Head of caudate nucleus (tissue), 42 donors: ENCODE results near the gene WDR77.

Experiments used
- DNase-seq, 42 donors: peaks; one replicate each; pipeline versions ENCODE4 v3.0.0 to v3.0.0-alpha.2; 2020 to 2021; ENCODE audit warnings: mixed read lengths in 7 of 42
- intact Hi-C: fragments of 100-400 bp; cut with DNase I; formaldehyde crosslinking; loops from one replicate; pipeline ENCODE4 v1.15.0; 2022

Gene WDR77

GRCh38 chr1:111448918-111449702 is at the start of gene WDR77, which contains the start of gene ATP5PB:
TSS of gene WDR77 (minus strand) at chr1:111449256. CDS start at chr1:111449169, 87 bp downstream.
TSS of gene ATP5PB (plus strand) at chr1:111449464. CDS start at chr1:111449542, 78 bp downstream.
- DNase-seq, result peak; percentile 88 to 99 (median 96)
- intact Hi-C loops, result no loop called here

DNA sequence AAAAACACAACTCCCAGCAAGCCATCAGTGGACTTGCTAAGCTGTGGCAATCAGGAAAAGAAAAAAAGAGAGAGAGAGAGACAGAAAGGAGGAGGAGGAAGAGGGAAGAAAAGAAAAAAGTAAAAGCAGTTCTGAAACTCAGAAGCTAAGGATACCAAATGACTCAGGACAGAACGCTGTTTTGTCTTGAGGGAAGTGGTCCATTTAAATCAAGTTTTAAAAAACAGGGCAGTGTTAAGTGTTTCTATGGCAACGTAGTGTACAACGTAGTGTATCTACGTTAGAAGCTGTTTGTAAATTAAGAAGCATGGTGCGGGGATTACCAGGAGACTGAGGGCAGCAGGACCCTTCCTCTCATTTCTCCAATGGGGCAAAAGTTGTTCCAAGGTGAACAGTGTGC is 48.5 kb upstream of the WDR77 start:
- peak in 1 of 42 donors; percentile 4 for DNase-seq
- intact Hi-C loops, result no loop called here

DNA sequence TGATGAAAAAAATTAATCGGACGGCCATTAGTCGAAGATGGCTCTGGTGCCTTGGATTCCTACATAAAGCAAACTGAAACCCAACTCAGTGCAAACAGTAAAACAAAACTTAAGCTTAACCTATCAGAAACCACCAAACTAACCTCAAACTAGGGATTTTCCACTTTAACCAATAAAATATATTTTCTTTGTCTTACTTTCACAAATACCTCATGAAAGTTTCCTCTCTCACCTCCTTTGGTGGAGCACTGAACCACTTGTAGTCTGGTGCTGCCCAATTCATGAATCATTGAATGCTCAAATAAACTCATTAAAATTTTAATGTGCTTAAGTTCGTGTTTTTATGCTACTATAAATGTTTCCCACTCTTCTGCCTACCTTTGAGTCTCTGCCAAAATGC is 47.3 kb upstream of the WDR77 start:
- intact Hi-C loops, result no loop called here
- no peak for DNase-seq

GRCh38 chr1:111491070-111491469 is 42.0 kb upstream of the WDR77 start:
- intact Hi-C loops, result no loop called here
- peak in 1 of 42 donors; percentile 49 for DNase-seq

DNA sequence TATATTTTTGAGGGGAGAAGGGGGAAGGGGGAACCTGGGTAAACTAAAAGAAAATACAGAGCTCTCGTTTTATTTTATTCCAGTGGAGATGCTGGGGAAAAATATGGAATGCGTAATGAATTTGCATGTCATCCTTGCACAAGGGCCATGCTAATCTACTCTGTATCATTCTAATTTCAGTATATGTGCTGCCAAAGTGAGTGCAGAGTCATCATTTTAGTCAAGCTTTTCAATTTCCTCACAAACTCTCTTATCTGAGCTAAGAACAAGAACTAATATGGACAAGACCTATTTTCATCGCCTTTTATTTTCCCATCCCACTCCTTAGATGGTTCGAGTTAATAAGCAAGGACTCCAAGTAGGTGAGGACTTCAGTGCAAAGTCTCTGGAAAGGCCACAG is 41.2 kb upstream of the WDR77 start:
- intact Hi-C loops, result no loop called here

GRCh38 chr1:111489604-111490003 is 40.5 kb upstream of the WDR77 start:
- intact Hi-C loops, result no loop called here
- peak in 5 of 42 donors; percentile 33 to 61 (median 50) for DNase-seq

More for the DNA sequence above, 41.2 kb upstream of the WDR77 start:
- no peak for DNase-seq

DNA sequence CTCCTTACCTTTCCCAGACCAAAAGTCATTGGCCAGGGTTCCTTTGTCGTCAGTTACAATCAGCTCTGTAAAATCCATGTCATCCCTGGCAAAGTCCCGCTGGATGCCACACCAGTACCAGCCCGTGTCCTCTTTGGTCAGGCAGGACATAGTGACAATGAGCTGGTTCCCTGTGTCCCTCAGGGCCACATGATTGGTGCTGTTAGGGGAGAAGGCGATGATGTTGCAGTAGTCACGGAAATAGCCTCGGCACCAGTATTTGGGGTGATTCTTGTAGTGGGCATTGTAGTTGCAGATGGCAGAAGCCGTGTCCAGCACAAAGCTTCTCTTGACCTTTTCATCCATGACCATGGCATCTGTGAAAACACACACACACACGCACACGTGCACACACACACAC is 39.6 kb upstream of the WDR77 start:
- peak in 16 of 42 donors; percentile 25 to 77 (median 61) for DNase-seq
- intact Hi-C loops, result no loop called here

DNA sequence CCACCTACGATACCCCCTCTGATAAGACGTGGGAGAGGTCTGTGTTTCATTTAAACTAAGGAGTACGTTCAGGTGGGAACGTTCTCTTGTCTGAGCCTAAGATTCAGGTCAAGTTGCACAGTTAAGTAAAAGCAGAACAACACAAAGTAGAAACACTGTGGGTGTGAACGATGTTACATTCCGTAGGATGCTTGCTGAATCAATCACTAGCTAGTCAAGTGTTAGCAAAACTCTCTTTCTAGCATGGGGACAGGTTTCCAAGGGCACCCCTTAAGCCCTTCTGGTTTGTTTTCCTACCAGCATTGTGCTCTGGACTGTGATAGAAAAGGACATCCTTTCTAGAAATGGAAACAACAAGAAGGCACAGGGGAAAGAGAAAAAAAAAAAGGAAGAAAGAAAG is 38.1 kb upstream of the WDR77 start:
- peak in 1 of 42 donors; percentile 30 for DNase-seq
- intact Hi-C loops, result no loop called here

- intact Hi-C loops, result no loop called here
- no peak for DNase-seq
These were observed 37.4 kb upstream of the WDR77 start for GRCh38 chr1:111486431-111486830.

DNA sequence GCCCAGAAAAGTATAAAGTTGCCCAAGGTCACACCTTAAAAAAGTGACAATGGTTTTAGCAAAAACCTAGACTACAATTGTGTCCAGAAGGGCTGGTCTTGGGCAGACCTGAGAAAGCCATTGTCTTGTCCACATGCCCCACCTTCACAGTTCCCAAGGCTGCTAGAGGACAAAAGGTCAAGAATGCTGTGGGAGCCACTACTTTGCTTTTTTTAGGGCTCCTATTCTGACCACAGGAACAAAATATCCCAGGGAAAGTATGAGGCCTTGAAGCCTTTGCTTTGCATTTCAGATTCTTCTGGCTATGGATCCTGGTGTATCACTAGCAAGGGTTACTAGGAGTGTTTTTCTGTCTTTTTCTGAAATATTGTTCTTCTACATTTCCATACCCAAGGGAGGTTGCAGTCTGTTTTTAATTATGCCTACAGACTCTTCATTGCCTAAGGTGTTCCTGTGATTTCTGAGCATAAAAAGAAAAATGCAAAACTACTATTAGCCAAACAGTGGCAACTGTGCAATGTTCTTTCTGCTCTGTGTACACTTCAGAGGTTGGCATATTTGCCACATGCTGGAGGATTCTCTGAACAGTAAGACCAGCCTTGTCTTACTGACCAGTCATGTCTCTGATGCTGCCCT is 35.5 kb upstream of the WDR77 start:
- no peak for DNase-seq
- intact Hi-C loops, result no loop called here

- intact Hi-C loops, result no loop called here
- no peak for DNase-seq
These were observed 34.8 kb upstream of the WDR77 start for GRCh38 chr1:111483876-111484275.

GRCh38 chr1:111483166-111483565 is 34.1 kb upstream of the WDR77 start:
- intact Hi-C loops, result no loop called here

DNA sequence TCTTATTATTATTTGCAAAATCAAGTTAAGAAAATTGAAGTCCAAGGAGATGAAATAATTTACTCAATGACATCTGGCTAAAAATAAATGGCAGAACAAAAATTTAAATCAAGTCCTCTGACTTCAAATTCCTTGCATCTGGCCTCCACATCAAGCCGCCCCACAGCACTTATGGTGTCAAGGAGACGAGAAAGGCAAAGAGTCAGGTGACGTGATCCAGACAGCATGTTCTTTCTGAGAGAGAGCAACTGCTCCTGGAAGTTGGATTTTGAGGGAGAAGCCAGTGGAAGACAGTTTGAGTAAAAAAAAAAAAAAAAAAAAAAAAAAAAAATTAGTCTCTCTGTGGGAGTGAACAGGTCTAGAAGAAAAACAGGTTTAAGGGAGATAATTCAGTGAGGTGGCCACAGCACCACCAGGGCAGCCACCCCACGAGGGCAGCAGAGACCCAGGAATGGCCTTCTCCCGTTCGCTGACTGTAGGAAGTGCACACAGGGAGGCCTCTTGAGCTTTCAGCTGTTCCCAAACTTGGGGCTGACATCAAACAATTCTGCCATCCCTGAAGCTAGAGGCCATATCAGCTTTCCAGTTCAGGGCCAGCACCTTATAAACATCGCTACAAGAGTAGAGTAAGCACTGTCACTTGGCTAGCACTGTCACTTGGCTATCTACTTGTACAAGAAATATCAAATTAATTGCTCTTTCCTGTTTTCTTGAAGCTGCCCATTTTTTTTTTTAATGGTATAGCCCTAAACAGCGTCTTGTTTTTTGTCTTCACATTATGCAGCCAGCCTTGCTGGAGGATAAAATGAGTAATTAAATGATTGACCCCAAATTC is 32.5 kb upstream of the WDR77 start:
- DNase-seq, result peak; percentile 67 to 92 (median 83)
- intact Hi-C loops, result no loop called here

More at GRCh38 chr1:111483166-111483565, 34.1 kb upstream of the WDR77 start:
- DNase-seq, result no peak

- intact Hi-C loops, result no loop called here
- DNase-seq, result no peak
These were observed 31.6 kb upstream of the WDR77 start for GRCh38 chr1:111480674-111481073.

DNA sequence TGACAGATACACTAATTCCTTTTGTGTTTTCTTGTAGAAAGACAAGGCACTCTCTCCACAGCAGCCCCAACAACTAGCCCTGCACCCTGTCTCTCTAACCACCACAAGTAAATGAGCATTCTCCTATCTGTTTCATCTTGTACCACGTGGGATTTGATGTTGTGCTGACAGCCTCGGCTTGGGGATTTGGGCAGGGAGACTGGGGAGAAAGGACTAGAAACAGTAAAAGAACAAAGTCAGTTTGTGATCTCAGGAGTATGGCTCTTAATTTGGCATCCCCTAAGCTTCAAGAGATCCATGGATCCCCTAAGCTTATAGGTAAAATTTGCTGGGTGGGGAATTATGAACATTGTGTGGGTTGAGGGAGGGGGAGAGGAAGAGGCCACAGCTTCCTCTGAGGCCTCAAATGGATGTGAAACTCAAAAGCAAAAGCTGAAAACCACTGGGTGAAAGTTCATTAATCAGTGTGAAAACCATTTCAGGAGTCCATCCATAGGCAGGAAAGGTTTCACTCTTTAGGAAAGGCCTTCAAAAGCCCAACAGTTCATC is 27.8 kb upstream of the WDR77 start:
- intact Hi-C loops, result no loop called here
- DNase-seq, result no peak

DNA sequence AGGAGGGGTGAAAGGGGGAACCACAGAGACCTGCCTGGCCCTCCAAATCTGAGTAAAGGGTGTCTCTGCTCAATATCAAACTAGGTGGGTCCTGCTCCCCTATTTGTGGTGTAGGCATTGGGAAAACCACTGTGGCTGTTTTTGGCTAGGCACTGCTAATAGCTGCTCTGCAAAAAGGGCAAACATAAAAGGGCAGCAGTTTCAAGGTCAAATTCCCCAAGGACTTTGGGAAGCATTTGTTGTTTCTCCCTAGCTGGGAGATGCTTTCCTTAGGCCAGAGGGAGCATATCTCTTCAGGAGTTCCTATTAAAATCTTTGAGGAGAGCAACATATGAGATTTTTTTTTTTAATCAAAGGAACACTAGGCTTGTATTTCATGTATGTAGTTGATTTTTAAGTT is 27.2 kb upstream of the WDR77 start:
- no peak for DNase-seq
- intact Hi-C loops, result no loop called here

DNA sequence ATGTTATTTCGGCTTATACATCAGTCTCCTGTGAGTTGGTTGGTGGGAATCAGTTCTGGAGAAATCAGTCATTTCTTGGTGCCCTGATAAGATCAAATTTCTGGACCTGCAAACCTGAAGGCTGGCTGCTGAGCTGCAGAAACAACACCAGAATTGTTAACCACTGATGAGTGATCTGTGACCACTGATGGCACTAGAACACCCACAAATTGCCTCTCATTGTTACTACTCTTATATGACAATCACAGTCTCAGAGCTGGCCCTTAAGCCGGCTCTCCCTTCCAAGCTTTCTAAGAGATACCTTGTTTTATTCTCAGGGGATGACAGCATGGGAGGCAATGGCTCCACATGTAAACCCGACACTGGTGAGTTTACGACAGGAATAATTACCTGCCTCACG is 26.6 kb upstream of the WDR77 start:
- DNase-seq, result no peak
- intact Hi-C loops, result no loop called here

- DNase-seq, result no peak
- intact Hi-C loops, result no loop called here
These were observed 25.5 kb upstream of the WDR77 start for GRCh38 chr1:111474521-111474920.

DNA sequence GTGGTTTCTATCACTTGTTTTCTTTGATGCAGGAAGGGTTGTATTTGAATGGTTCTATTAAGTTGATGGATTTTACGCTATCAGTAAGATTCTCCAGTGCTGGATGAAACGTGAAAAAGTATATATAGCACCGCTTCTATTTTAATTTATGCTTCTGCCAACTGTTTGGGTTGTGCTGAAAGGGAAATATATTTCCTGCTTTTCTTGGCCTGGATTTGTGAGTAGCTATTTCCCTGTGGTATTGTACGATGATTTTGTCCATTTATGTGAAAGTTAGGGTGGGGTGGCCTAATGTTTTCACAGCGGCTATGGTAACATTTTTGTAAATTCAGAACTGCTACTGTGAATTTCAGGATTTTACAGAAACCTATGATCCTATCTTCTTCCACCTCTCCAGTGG is 25.1 kb upstream of the WDR77 start:
- DNase-seq, result no peak
- intact Hi-C loops, result no loop called here
